WERI-Rb-1 (cell line): ENCODE measurements around the gene TRMT61B.

ENCODE experiments used
- DNase-seq: peaks from one replicate; pipeline ENCODE4 v3.0.0-alpha.2; 2020
- H3K27ac ChIP-seq: fragments of 250-450 bp; sonication (Bioruptor Pico); 2 replicates; pipeline ENCODE4 v1.5.1; 2020; ENCODE audit warnings: mild to moderate bottlenecking, moderate library complexity
- H3K27me3 ChIP-seq: fragments of 250-450 bp; sonication (Bioruptor Pico); 2 replicates; pipeline ENCODE4 v1.5.1; 2021; ENCODE audit warnings: mild to moderate bottlenecking, low read depth, moderate library complexity; ENCODE audit not compliant: insufficient read depth, severe bottlenecking
- H3K36me3 ChIP-seq: fragments of 250-450 bp; sonication (Bioruptor Pico); 2 replicates; pipeline ENCODE4 v1.5.1; 2020; ENCODE audit warnings: mild to moderate bottlenecking, moderate library complexity
- H3K4me3 ChIP-seq: 2 replicates; pipeline ENCODE4 v1.5.1; 2011; ENCODE audit warnings: low read depth, mild to moderate bottlenecking, control low read depth, low read length
- H3K9me3 ChIP-seq: fragments of 250-450 bp; sonication (Bioruptor Pico); 2 replicates; pipeline ENCODE4 v1.5.1; 2021; ENCODE audit warnings: mild to moderate bottlenecking, moderate library complexity; ENCODE audit not compliant: severe bottlenecking
- TF ChIP-seq, protein P1 (sequence below): IDR thresholded peaks from 2 replicates; pipeline ENCODE4 v1.5.1; 2011; ENCODE audit warnings: low read depth, mild to moderate bottlenecking, control low read depth, inconsistent platforms, low read length

TRMT61B gene

DNA sequence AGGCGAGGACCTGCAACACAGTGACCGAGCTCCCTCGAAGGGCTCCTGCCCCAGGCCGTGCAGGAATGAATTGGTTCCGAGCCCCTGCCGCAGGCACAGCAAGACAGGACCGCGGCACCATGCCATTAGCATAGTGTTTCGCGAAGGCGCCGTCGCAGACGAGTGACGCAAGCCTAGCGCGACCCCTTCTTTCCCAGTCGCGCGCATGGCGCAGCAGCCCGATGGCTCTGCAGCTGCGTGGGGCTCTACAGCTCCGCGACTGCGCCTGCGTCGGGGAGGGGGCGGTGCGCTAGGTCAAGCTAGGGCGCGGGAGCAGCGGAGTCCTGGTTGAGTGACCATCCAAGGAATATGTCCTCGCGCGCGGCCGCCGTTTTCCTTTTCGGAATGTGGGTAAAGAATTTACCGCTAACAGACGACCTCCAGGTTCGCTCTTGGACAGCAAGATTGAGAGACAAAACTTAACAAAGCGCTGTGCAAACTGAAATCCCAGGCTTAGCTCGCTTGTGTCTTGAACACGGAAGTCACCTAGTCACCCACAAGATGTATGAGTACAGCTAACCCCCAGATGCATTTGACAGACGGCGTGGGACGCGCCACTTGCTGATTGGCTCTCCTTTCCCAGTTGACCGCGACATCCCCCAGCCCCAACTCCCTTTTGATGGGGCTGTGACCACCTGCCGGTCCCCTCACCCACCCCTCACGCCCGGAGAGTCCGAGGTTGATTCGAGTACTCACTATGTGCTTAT, at the start of gene TRMT61B:
Gene TRMT61B (minus strand): TSS at position 164 of the 746 bp plus-strand sequence. CDS start 32 bp downstream, at position 132.
- Histone ChIP-seq H3K27ac (peak within 1 kb of the TSS; percentile 87), H3K4me3 (peak within 1 kb of the TSS; percentile 91), H3K36me3 (peaks cover 27% of the 10 kb centered on the region), H3K9me3 (no peaks in the 10 kb centered on the region), H3K27me3 (no peaks in the 10 kb centered on the region)
- DNase-seq: peak; percentile 99
- TF ChIP-seq, protein P1, sequence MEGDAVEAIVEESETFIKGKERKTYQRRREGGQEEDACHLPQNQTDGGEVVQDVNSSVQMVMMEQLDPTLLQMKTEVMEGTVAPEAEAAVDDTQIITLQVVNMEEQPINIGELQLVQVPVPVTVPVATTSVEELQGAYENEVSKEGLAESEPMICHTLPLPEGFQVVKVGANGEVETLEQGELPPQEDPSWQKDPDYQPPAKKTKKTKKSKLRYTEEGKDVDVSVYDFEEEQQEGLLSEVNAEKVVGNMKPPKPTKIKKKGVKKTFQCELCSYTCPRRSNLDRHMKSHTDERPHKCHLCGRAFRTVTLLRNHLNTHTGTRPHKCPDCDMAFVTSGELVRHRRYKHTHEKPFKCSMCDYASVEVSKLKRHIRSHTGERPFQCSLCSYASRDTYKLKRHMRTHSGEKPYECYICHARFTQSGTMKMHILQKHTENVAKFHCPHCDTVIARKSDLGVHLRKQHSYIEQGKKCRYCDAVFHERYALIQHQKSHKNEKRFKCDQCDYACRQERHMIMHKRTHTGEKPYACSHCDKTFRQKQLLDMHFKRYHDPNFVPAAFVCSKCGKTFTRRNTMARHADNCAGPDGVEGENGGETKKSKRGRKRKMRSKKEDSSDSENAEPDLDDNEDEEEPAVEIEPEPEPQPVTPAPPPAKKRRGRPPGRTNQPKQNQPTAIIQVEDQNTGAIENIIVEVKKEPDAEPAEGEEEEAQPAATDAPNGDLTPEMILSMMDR: 0 out of 2 replicates have a peak, but pooled peaks have one; percentile 3

DNA sequence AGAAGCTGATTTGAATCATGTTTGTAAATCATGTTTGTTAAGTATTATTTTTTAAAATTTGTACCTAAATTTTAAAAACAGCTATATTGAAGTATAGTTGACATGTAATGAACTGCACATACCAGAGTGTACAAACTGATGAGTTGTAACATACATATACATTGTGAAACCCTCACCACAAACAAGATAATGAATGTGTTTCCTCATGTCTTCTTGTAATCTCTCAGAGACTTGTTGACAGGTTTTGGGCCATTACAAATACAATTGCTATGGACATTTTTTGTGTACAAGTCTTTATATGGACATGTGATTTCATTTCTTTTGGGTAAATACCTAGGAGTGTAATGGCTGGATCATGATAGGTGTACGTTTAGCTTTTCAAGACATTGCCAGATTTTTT, 45.8 kb upstream of the TRMT61B start:
- DNase-seq: no peak
- H3K27ac ChIP-seq: no peak overlapping the region
- TF ChIP-seq, protein P1: no peak
- no peaks in the 10 kb centered on the region for H3K27me3 ChIP-seq
- H3K4me3 ChIP-seq: no peak overlapping the region
- peaks cover 87% of the 10 kb centered on the region for H3K36me3 ChIP-seq
- no peaks in the 10 kb centered on the region for H3K9me3 ChIP-seq

DNA sequence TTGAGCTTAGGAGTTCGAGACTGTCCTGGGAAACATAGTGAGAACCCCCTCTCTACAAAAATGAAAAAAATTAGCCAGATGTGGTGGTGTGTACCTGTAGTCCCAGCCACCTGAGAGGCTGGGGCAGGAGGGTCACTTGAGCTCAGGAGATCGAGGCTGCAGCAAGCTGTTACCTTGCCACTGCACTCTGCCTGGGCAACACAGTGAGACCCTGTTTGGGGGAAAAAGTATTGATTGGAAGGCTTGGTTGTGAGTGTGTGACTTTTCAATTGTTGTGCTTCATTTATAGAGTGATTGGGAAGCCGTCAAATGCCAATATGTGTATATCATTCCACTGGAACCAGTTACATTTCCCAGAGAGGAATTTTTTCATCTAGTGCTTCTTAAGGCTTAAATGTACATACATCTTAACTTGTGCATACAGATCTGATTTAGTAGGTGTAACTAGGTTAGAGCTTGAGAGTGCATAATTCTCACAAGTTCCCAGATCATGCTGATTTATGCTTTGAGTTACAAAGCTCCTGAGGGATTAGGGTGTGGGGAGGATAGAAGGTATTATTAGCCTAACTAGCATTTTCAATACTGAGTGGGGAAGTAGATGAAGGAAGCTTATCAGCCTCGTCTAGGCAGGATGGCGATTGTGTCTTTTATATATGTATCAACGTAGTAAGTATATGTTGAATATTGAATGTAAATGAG, 39.7 kb upstream of the TRMT61B start:
- peaks cover 87% of the 10 kb centered on the region for H3K36me3 ChIP-seq
- no peaks in the 10 kb centered on the region for H3K27me3 ChIP-seq
- DNase-seq: peak; percentile 57
- H3K9me3 ChIP-seq: no peaks in the 10 kb centered on the region
- TF ChIP-seq, protein P1: no peak
- H3K27ac ChIP-seq: peak overlapping the region; percentile 49
- H3K4me3 ChIP-seq: peak overlapping the region; percentile 25

DNA sequence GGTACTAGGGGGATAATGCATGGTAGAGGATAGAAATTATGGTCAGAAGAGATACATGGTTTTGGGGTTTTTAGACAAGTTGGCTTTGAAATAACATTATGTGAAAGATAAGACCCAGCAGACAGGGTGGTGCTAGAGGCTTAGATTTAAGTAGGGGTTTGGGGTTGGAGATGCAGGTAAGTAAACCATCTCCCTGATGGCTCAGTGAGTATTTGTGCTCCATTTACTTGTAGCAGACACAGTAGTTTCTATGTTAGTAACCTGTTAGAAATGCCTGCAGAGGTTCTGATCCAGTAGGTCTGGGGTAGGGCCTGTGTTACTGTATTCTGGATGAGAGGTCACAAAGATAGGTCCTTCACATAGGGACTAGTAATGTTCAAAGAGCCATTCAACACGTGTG, 38.1 kb upstream of the TRMT61B start:
- H3K27me3 ChIP-seq: no peaks in the 10 kb centered on the region
- H3K4me3 ChIP-seq: no peak overlapping the region
- H3K9me3 ChIP-seq: no peaks in the 10 kb centered on the region
- no peak for DNase-seq
- peaks cover 87% of the 10 kb centered on the region for H3K36me3 ChIP-seq
- peak overlapping the region; percentile 49 for H3K27ac ChIP-seq
- TF ChIP-seq, protein P1: no peak

DNA sequence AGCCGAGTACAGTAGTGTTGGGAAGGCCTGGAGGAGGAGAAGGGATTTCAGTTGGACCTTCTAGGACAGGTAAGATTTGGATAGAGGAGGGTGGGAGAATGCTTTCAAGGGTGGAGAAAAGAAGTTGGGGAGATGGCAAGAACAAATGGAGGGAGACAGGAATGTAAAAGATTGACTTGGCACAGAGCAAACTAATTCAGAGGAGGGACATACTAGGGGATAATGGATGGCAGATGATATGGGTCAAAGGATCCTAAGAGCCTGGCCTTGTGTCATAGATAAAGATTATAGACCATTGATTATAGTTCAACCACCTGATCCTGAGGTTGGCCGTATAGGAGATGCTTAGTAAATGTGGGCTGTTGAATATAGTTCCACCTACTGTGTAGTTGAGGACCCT, 36.7 kb upstream of the TRMT61B start:
- no peak for DNase-seq
- Histone ChIP-seq H3K9me3 (no peaks in the 10 kb centered on the region), H3K27ac (no peak overlapping the region), H3K27me3 (no peaks in the 10 kb centered on the region), H3K4me3 (no peak overlapping the region), H3K36me3 (peaks cover 87% of the 10 kb centered on the region)
- TF ChIP-seq, protein P1: no peak
